ENCODE measurements around the gene ORC3.
"Not testable (repeated sequence)": the region's sequence is repeated elsewhere in the genome, so short reads cannot be mapped to it uniquely, and the experiment has no call there.

Gene ORC3

GRCh38 chr6:87661016-87661415, 71.1 kb downstream of the ORC3 start:
- no peak for DNase-seq (ENCODE audit: low spot score)

GRCh38 chr6:87661503-87661902, 71.6 kb downstream of the ORC3 start:
- DNase-seq (ENCODE audit: low spot score): no peak

GRCh38 chr6:87663434-87663833, 73.5 kb downstream of the ORC3 start:
- DNase-seq (ENCODE audit: low spot score): no peak

- no peak for DNase-seq (ENCODE audit: low spot score)
Measured at GRCh38 chr6:87664921-87665485, 75.1 kb downstream of the ORC3 start.

- no peak for DNase-seq (ENCODE audit: low spot score)
Measured at GRCh38 chr6:87667032-87667431, 77.1 kb downstream of the ORC3 start.

- no peak for DNase-seq (ENCODE audit: low spot score)
Measured at GRCh38 chr6:87668013-87668412, 78.1 kb downstream of the ORC3 start.

- no peak for DNase-seq (ENCODE audit: low spot score)
Measured at GRCh38 chr6:87669051-87669450, 79.1 kb downstream of the ORC3 start.

- no peak for DNase-seq (ENCODE audit: low spot score)
Measured at GRCh38 chr6:87670707-87671106, 80.8 kb downstream of the ORC3 start.

- DNase-seq (ENCODE audit: low spot score): no peak
Measured at GRCh38 chr6:87671555-87672029, 81.7 kb downstream of the ORC3 start.

GRCh38 chr6:87672641-87673040, 82.7 kb downstream of the ORC3 start:
- DNase-seq (ENCODE audit: low spot score): no peak

- DNase-seq (ENCODE audit: low spot score): no peak
Measured at GRCh38 chr6:87673237-87673636, 83.3 kb downstream of the ORC3 start.

GRCh38 chr6:87674290-87674689, 84.4 kb downstream of the ORC3 start:
- no peak for DNase-seq (ENCODE audit: low spot score)

GRCh38 chr6:87675004-87675681, 85.2 kb downstream of the ORC3 start:
- no peak for DNase-seq (ENCODE audit: low spot score)

- DNase-seq (ENCODE audit: low spot score): no peak
Measured at GRCh38 chr6:87682310-87682709, 92.4 kb downstream of the ORC3 start.

GRCh38 chr6:87683890-87684289, 94.0 kb downstream of the ORC3 start:
- no peak for DNase-seq (ENCODE audit: low spot score)

GRCh38 chr6:87684895-87685654, 95.1 kb downstream of the ORC3 start:
- DNase-seq (ENCODE audit: low spot score): no peak

- DNase-seq (ENCODE audit: low spot score): not testable (repeated sequence)
Measured at GRCh38 chr6:87686636-87687205, 96.8 kb downstream of the ORC3 start.

- no peak for DNase-seq (ENCODE audit: low spot score)
Measured at GRCh38 chr6:87687296-87687695, 97.4 kb downstream of the ORC3 start.

- not testable (repeated sequence) for DNase-seq (ENCODE audit: low spot score)
Measured at GRCh38 chr6:87687893-87688292, 98.0 kb downstream of the ORC3 start.

GRCh38 chr6:87690441-87690840, 100.5 kb downstream of the ORC3 start:
- DNase-seq (ENCODE audit: low spot score): no peak

- no peak for DNase-seq (ENCODE audit: low spot score)
Measured at GRCh38 chr6:87692086-87692485, 102.2 kb downstream of the ORC3 start.

- DNase-seq (ENCODE audit: low spot score): not testable (repeated sequence)
Measured at GRCh38 chr6:87696817-87697216, 106.9 kb downstream of the ORC3 start.
